Uterus (tissue), 4 donors: ENCODE measurements around the gene CCDC149. TPM values are rescaled to one million over a fixed set of nuclear protein-coding genes. Genes with fewer than 3 reads are reported as not detected.

Experiments
- DNase-seq, 2 donors: peaks; one replicate each; pipeline ENCODE4 v3.0.0-alpha.2; 2019 to 2020
- H3K27ac ChIP-seq, 2 donors: fragments of 200-600 bp; sonication (generic); 1 replicate in 1 of 2; 2 replicates in 1 of 2; pipeline ENCODE4 v1.5.1; 2016 to 2018
- H3K27me3 ChIP-seq, 2 donors: fragments of 200-600 bp; sonication (generic); one replicate each; pipeline ENCODE4 v1.5.1; 2018 to 2019; ENCODE audit warnings: control low read depth in 1 of 2
- H3K36me3 ChIP-seq, 2 donors: fragments of 200-600 bp; sonication (generic); one replicate each; pipeline ENCODE4 v1.5.1; 2019; ENCODE audit warnings: control low read depth in 1 of 2
- H3K4me1 ChIP-seq, 2 donors: fragments of 200-600 bp; sonication (generic); one replicate each; pipeline ENCODE4 v1.5.1; 2018 to 2019; ENCODE audit warnings: control low read depth in 1 of 2
- H3K4me3 ChIP-seq, 2 donors: fragments of 200-600 bp; sonication (generic); 1 replicate in 1 of 2; 2 replicates in 1 of 2; pipeline ENCODE4 v1.5.1; 2018 to 2019; ENCODE audit warnings: mild to moderate bottlenecking in 1 of 2
- H3K9me3 ChIP-seq, 2 donors: fragments of 200-600 bp; sonication (generic); one replicate each; pipeline ENCODE4 v1.5.1; 2019; ENCODE audit warnings: control low read depth in 1 of 2
- CTCF ChIP-seq, 4 experiments: fragments of 200-600 bp in 2 of 4; fragments of 450-650 bp in 2 of 4; sonication (generic) in 2 of 4; IDR thresholded peaks; one replicate each; pipeline ENCODE4 v1.5.1; 2016 to 2019; ENCODE audit warnings: antibody characterized with exemption in 4 of 4, mild to moderate bottlenecking in 2 of 4, moderate library complexity in 1 of 4
- POLR2A ChIP-seq, 2 donors: fragments of 450-650 bp; IDR thresholded peaks; one replicate each; pipeline ENCODE4 v1.6.1; 2016; ENCODE audit warnings: antibody characterized with exemption in 2 of 2, mild to moderate bottlenecking in 1 of 2, moderate library complexity in 1 of 2
- intact Hi-C: fragments of 100-400 bp; cut with DNase I; formaldehyde crosslinking; loops from one replicate; pipeline ENCODE4 v1.15.1; 2023; ENCODE audit warnings: low total_unique reads
- total RNA-seq, 4 donors: library from RNA; depleted of rRNA in 3 of 4; stranded (reverse); fragments of >200 nt in 3 of 4; gene quantifications; one replicate each; pipeline versions ENCODE4 v1.1.0 to v1.2.4, GENCODE V29; 2014 to 2023
- donor health status: DM: yes; HTN: yes; CAD: no.

Gene CCDC149
- total RNA-seq, 4 donors from 2014 or later, result 18.7 to 462 (median 69.3) TPM

- Histone ChIP-seq H3K4me1 (no peaks in the 10 kb centered on the region), H3K36me3 (no peaks in the 10 kb centered on the region), H3K27ac (no peak overlapping the region), H3K27me3 (no peaks in the 10 kb centered on the region), H3K4me3 (no peak overlapping the region), H3K9me3 (peaks cover 0 to 15% of the 10 kb centered on the region in 2 donors)
- no peak for TF ChIP-seq CTCF (IDR thresholded peaks at IDR 0.05)
- TF ChIP-seq POLR2A (IDR thresholded peaks at IDR 0.05), result no peak
- intact Hi-C loops, result no loop called here
- DNase-seq, result no peak
These were observed 20.9 kb upstream of the CCDC149 start for GRCh38 chr4:24933684-24934275.

GRCh38 chr4:24932515-24933225 is 19.8 kb upstream of the CCDC149 start:
- Histone ChIP-seq H3K27me3 (no peaks in the 10 kb centered on the region), H3K4me1 (no peaks in the 10 kb centered on the region), H3K27ac (no peak overlapping the region), H3K4me3 (no peak overlapping the region), H3K9me3 (peaks cover 0 to 15% of the 10 kb centered on the region in 2 donors), H3K36me3 (no peaks in the 10 kb centered on the region)
- intact Hi-C loops, result no loop called here
- no peak for DNase-seq
- TF ChIP-seq POLR2A (IDR thresholded peaks at IDR 0.05) (no peak), CTCF (IDR thresholded peaks at IDR 0.05) (no peak)

DNA sequence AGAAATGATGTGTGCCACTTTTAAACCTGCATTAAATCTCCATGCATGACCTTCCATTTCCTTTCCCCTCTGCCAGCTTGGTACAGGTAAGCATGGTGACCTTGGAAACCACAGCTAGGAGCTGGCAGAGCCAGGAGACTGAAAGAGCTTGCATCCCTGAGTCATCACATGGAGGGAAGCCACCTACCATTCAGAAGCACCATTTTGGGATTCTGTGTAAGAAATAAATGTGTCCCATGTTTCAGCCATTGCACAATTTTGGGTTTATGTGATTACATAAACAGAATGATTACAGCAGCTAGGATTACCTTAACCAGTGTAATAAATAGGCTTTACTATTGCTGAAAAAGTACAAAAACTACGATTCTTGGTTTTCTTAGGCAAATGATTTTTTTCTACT is 17.3 kb upstream of the CCDC149 start:
- no peak for DNase-seq
- Histone ChIP-seq H3K36me3 (no peaks in the 10 kb centered on the region), H3K9me3 (peaks cover 0 to 13% of the 10 kb centered on the region in 2 donors), H3K27ac (no peak overlapping the region), H3K4me1 (no peaks in the 10 kb centered on the region), H3K27me3 (no peaks in the 10 kb centered on the region), H3K4me3 (no peak overlapping the region)
- intact Hi-C loops, result no loop called here
- TF ChIP-seq POLR2A (IDR thresholded peaks at IDR 0.05) (no peak), CTCF (IDR thresholded peaks at IDR 0.05) (no peak)

GRCh38 chr4:24928708-24929107 is 15.9 kb upstream of the CCDC149 start:
- TF ChIP-seq POLR2A (IDR thresholded peaks at IDR 0.05), result no peak
- no peak for TF ChIP-seq CTCF (IDR thresholded peaks at IDR 0.05)
- H3K4me3 ChIP-seq, result no peak overlapping the region
- no peaks in the 10 kb centered on the region for H3K36me3 ChIP-seq
- no peaks in the 10 kb centered on the region for H3K4me1 ChIP-seq
- no peaks in the 10 kb centered on the region for H3K27me3 ChIP-seq
- intact Hi-C loops, result no loop called here
- DNase-seq, result no peak
- no peak overlapping the region for H3K27ac ChIP-seq
- H3K9me3 ChIP-seq, result peaks cover 0 to 3% of the 10 kb centered on the region in 2 donors

DNA sequence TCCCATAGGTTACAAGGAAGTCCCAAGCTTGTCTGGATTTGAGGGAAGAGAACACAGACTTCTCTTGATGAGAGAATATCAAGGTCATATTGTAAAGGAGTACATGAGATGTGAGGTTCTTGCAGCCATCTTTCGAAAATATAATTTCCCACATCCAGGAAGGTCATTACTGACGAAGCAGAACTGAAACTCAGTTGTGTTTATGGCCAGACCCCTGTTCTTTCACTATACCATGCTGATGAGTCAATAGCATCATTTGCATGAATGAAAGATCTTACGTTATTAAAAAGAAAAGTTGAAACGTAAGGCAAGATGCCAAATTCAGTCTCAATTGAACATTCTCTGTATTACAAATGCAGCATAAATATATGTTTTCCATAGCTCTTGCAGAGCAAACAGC is 14.2 kb upstream of the CCDC149 start:
- H3K9me3 ChIP-seq, result no peaks in the 10 kb centered on the region
- no peak overlapping the region for H3K27ac ChIP-seq
- TF ChIP-seq CTCF (IDR thresholded peaks at IDR 0.05), result no peak
- no peak for TF ChIP-seq POLR2A (IDR thresholded peaks at IDR 0.05)
- no peaks in the 10 kb centered on the region for H3K36me3 ChIP-seq
- H3K4me1 ChIP-seq, result no peaks in the 10 kb centered on the region
- no peak overlapping the region for H3K4me3 ChIP-seq
- intact Hi-C loops, result no loop called here
- no peaks in the 10 kb centered on the region for H3K27me3 ChIP-seq
- DNase-seq, result no peak
